Calu3 (cell line): ENCODE results near the gene WDR90. TPM values are rescaled to one million over a fixed set of nuclear protein-coding genes. Genes with fewer than 3 reads are reported as not detected.

Experiments
- BruUV-seq: library from RNA; stranded (reverse); fragments of 400-500 nt; replicated peaks from 2 replicates; lab custom pipeline; 2021; lab: Mats Ljungman, UMichigan
- CTCF ChIA-PET: fragments of 300-600 bp; sonication (Branson Sonifier 250); formaldehyde crosslinking; loops from one replicate; lab custom pipeline; 2022; ENCODE audit warnings: antibody characterized with exemption; lab: Charles Lee
- DNase-seq: peaks from one replicate; pipeline ENCODE4 v3.0.0; 2022
- H3K27ac Mint-ChIP-seq: one replicate; pipeline ENCODE4 v1.8.0; 2022; ENCODE audit warnings: mixed read lengths; ENCODE audit not compliant: unreplicated experiment
- H3K27me3 Mint-ChIP-seq: one replicate; pipeline ENCODE4 v1.8.0; 2022; ENCODE audit warnings: mixed read lengths; ENCODE audit not compliant: unreplicated experiment
- H3K36me3 Mint-ChIP-seq: one replicate; pipeline ENCODE4 v1.8.0; 2022; ENCODE audit warnings: mild to moderate bottlenecking, moderate library complexity, mixed read lengths; ENCODE audit not compliant: insufficient read depth, unreplicated experiment
- H3K4me1 Mint-ChIP-seq: one replicate; pipeline ENCODE4 v1.8.0; 2022; ENCODE audit warnings: mild to moderate bottlenecking, low read depth, mixed read lengths; ENCODE audit not compliant: unreplicated experiment
- H3K4me3 Mint-ChIP-seq: one replicate; pipeline ENCODE4 v1.8.0; 2022; ENCODE audit warnings: mild to moderate bottlenecking, low read depth, moderate library complexity, mixed read lengths; ENCODE audit not compliant: unreplicated experiment
- H3K9me3 Mint-ChIP-seq: one replicate; pipeline ENCODE4 v1.8.0; 2022; ENCODE audit warnings: low read depth, mixed read lengths; ENCODE audit not compliant: unreplicated experiment
- CTCF ChIP-seq: fragments of 200-600 bp; IDR thresholded peaks from one replicate; pipeline ENCODE4 v1.8.0; 2022; ENCODE audit warnings: antibody characterized with exemption; ENCODE audit not compliant: unreplicated experiment
- intact Hi-C: fragments of 100-400 bp; cut with micrococcal nuclease; formaldehyde crosslinking; loops from one replicate; pipeline ENCODE4 v1.10.0; 2022; ENCODE audit not compliant: unreplicated experiment
- total RNA-seq: library from RNA; stranded (reverse); gene quantifications from 2 replicates; pipeline ENCODE4 v1.2.3, GENCODE V29; 2022

Gene WDR90
- total RNA-seq, 1 experiment from 2014 or later = 142 TPM

GRCh38 chr16:672851-673250, 23.7 kb downstream of the WDR90 start:
- no TSS peak for BruUV-seq
- Mint-ChIP-seq H3K36me3 (peaks cover 73% of the 10 kb centered on the region), H3K27ac (no peak overlapping the region), H3K27me3 (no peaks in the 10 kb centered on the region), H3K4me1 (peaks cover 6% of the 10 kb centered on the region), H3K9me3 (no peaks in the 10 kb centered on the region), H3K4me3 (no peak overlapping the region)
- no peak for TF ChIP-seq CTCF
- DNase-seq = no peak
- intact Hi-C loops = no loop called here
- CTCF ChIA-PET = no interaction called here

GRCh38 chr16:673399-673991, 24.3 kb downstream of the WDR90 start:
- TF ChIP-seq CTCF = no peak
- Mint-ChIP-seq H3K27me3 (no peaks in the 10 kb centered on the region), H3K4me1 (peaks cover 6% of the 10 kb centered on the region), H3K4me3 (no peak overlapping the region), H3K36me3 (peaks cover 67% of the 10 kb centered on the region), H3K27ac (no peak overlapping the region), H3K9me3 (no peaks in the 10 kb centered on the region)
- TSS peak; percentile 26 for BruUV-seq
- CTCF ChIA-PET = no interaction called here
- intact Hi-C loops = no loop called here
- DNase-seq = no peak

- CTCF ChIA-PET = interaction anchor here (0.8 kb wide), 1 partner anchor 38 kb away, joined by 3 read pairs; no protein-coding TSS in a partner anchor
- no peak for DNase-seq
- Mint-ChIP-seq H3K9me3 (no peaks in the 10 kb centered on the region), H3K27ac (no peak overlapping the region), H3K4me1 (peaks cover 6% of the 10 kb centered on the region), H3K36me3 (peaks cover 65% of the 10 kb centered on the region), H3K27me3 (no peaks in the 10 kb centered on the region), H3K4me3 (no peak overlapping the region)
- intact Hi-C loops = no loop called here
- TF ChIP-seq CTCF = no peak
- BruUV-seq = no TSS peak
Observed at GRCh38 chr16:674214-674881, 25.2 kb downstream of the WDR90 start.

GRCh38 chr16:674968-675883, 26.1 kb downstream of the WDR90 start, which contains the start of gene RHBDL1:
Gene RHBDL1 (plus strand): TSS chr16:675671. CDS start chr16:675791, 120 bp downstream.
- peaks cover 6% of the 10 kb centered on the region for H3K4me1 Mint-ChIP-seq
- CTCF ChIA-PET = interaction anchor here (0.6 to 0.8 kb wide), 5 partner anchors 11 to 1031 kb away, joined by 3 to 7 read pairs (median 4); partner anchors contain the start of gene MAPK8IP3
- intact Hi-C loops = no loop called here
- peak within 1 kb of the TSS; percentile 61 for H3K27ac Mint-ChIP-seq
- H3K9me3 Mint-ChIP-seq = no peaks in the 10 kb centered on the region
- peak within 1 kb of the TSS; percentile 59 for H3K4me3 Mint-ChIP-seq
- peaks cover 65% of the 10 kb centered on the region for H3K36me3 Mint-ChIP-seq
- TF ChIP-seq CTCF = no peak
- peak; percentile 51 for DNase-seq
- BruUV-seq = no TSS peak
- no peaks in the 10 kb centered on the region for H3K27me3 Mint-ChIP-seq
